IPS-11a (cell line): ENCODE results near the gene ZIM2.

Source experiments
- H3K4me3 ChIP-seq: one replicate; pipeline ENCODE4 v1.5.1; 2013; ENCODE audit warnings: low read depth, low read length, control low read depth

ZIM2 gene

DNA sequence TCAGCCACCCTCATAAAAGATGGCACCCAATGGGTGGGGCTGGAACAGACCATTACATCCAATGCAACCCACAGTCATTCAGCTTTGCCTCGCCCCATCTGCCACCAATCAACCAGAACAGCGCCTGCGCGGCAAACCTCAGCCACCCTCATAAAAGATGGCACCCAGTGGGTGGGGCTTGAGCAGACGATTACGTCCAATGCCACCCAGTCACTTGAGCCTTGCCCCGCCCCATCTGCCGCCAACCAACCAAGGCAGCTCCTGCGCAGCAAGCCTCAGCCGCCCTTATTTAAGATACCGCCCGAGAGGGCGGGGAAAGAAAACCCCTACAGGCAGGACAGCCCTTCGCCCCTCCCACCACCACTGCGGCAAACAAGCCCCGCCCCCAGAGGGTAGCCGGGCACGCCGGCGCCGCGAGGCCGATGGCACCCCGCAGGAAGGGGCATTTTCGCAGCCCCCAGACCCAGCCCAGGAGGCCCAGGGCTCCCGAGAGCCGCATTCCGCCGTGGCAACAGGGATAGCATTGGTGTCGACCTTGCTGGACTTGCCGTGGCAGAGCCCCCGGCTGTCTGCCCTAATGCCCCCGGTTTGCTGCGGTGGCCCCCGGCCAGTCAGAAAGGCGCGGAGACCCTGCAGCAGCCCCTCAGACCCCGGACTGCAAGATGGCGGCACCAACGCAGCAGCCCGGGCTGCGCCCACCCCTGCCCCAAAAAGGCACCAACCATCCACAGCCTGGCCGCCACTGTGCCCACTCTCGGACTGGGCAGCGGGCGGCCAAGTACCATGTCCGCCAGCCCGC lies 675 bp downstream of the ZIM2 start:
- peak overlapping the region; percentile 54 for H3K4me3 ChIP-seq

DNA sequence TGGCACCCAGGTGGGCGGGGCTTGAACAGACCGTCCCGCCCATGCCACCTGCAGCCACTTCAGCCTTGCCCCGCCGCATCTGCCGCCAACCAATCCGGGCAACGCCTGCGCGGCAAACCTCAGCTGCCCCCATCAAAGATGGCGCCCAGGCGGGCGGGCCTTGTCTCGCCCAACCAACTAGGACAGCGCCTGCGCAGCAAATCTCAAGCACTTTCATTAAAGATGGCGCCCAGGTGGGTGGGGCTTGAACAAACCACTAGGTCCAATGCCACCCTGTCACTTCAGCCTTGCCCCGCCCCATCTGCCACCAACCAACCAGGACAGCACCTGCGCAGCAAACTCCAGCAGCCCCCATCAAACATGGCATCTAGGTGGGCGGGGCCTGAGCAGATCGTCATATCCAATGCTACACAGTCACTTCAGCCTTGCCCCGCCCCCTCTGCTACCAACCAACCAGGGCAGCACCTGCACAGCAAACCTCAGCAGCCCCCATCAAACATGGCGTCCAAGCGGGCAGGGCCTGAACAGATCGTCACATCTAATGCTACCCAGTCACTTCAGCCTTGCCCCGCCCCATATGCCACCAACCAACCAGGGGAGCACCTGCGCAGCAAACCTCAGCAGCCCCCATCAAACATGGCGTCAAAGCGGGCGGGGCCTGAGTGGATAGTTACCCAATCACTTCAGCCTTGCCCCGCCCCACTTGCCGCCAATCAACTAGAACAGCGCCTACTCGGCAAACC lies 1.4 kb downstream of the ZIM2 start:
- no peak overlapping the region for H3K4me3 ChIP-seq

- peak overlapping the region; percentile 55 for H3K4me3 ChIP-seq
Measured at GRCh38 chr19:56838024-56838908, 2.3 kb downstream of the ZIM2 start.

DNA sequence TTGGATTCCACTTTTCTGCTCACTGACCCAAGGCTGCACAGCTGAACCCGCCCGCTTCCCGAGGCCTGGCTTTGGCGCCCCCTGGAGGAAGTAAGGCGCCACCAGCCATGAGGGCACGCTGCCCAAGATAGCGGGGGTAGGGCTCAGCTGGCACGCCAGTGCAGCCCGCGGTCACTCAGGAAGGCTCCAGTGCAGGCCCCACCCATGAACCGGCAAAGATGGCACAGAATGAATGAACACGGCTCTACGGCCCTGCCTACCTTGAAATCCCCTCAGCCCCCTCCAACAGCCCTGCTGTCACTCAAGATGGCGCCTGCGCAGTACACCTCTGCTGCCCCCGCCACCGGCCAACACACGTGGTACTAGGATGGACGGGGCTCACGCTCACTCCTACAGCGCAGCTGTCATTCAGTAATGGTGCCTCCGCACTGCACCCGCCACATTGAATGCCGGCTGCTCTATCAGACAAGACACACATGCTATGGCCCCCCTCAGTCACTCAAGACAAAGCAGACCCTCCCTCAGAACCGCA lies 3.0 kb downstream of the ZIM2 start:
- H3K4me3 ChIP-seq, result peak overlapping the region; percentile 55

DNA sequence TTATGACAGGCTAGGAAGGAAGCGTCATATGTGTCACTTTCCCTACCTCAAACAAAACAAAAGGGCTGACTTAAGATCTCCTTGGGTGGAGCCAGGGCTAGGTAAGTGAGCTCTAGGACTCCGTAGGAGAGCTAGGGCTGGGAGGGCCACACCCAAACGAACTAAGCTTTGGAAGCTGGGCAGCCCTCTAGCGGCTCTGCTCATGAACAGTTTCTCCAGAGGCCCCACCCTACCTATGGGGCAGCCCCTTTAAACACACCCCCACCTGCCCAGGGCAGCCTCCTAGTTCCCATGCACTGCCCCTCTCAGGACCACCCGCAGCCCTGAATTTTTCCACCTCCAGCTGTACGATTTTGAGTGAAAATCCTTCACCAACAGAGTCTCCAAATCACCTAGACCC lies 3.5 kb downstream of the ZIM2 start:
- H3K4me3 ChIP-seq, result peak overlapping the region; percentile 55

DNA sequence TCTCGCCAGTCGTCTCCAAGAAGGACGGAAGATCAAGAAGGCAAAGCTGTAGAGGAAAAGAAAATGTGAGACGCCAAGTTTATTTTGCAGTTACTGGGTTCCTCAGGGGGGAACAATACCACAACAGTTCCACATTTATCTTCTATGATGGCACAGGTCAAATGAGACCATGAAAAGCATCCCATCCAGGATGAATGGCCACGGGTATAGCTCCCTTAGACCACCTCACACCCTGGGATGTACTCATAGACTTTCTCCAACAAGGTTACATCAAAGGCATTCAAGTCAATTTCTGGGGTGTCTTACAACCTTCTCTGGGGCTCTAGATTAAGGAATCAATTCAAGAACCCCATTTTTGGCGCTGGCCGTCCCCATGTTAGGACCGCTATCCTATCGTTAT lies 4.5 kb downstream of the ZIM2 start:
- H3K4me3 ChIP-seq, result no peak overlapping the region

GRCh38 chr19:56835401-56835800 lies 5.1 kb downstream of the ZIM2 start:
- H3K4me3 ChIP-seq, result no peak overlapping the region

DNA sequence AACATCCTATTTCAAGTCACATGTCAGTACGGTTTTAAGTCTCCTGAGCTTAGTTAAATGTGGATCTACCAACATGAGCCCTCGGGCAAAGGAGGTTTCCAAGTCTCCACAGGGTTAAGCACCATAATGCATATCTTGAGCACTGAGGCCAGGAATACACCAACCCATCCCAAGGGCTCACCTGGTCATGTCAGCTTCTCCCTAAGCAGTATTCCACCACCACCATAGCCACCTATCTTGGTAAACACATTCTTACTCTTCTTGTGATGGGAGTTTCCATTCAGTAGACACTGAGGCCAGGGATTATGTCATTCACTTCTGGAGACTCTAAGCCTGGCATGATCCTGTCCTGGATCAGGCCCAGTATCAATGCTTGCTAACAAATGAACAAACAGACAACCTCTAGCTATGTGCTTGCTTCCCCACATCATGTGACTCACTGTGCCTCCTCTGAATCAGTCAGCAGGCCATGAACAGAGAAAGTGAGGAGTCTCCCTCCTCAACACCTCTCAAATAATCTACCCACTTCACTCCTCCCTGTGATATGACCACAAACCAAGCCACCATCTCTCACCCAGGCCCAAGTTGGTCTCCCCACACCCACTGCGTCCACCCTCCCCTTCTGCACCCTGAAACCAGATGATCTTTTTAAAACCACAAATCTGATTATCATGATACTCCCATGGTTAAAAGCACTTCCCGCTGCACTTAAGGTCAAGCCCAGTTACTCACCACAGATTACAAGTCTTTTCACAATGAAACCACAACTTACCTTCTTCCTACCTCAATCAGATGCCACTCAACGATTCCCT lies 5.8 kb downstream of the ZIM2 start:
- H3K4me3 ChIP-seq, result no peak overlapping the region

DNA sequence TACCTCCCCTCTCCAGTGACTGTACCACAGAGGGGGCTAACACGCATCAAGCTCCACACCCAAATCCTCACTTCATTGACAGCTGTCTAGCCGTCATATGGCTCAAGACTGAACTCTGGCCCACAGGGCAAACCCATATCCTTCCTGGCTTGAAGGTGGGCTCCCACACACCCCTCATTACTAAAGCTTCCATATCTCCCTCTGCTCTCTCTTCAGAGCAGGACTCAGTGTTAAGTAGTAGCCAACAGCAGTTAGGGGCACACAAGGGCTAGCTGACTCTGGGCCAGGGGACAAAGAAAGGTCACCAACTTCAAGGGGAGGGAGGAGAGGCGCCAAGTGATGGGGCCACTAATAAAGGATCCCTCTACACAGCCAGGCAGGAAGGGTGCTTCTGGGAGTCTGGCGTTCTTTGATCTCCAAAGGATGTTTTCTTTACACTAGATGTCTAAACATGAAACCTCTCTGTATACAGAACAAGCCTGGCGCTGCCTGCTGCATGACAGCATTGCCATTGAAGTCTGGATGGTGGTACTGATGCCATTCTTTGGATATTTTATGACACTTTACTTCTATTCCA lies 8.1 kb downstream of the ZIM2 start:
- H3K4me3 ChIP-seq, result no peak overlapping the region

GRCh38 chr19:56831255-56831654 lies 9.3 kb downstream of the ZIM2 start:
- H3K4me3 ChIP-seq, result no peak overlapping the region

- H3K4me3 ChIP-seq, result no peak overlapping the region
Measured at GRCh38 chr19:56829596-56829995, 10.9 kb downstream of the ZIM2 start.

DNA sequence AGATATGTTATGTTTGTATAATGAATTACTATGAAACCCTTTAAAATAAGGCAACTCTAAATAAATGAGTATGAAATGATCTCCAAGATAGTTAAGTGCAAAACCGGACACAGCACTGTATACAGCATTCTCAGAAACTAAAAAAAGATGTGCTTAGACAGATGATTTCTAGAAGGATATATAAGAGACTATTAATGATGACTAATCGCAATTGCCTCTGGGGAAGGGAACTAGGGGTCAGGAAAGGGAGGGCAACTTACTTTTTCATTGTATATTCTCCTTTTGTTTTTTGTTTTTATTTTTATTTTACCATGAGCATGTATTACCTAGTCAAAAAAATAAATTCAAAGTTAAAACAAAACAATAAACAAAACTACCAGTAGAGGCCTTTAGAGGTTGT lies 12.8 kb downstream of the ZIM2 start:
- no peak overlapping the region for H3K4me3 ChIP-seq

GRCh38 chr19:56823956-56824355 lies 16.6 kb downstream of the ZIM2 start:
- H3K4me3 ChIP-seq, result no peak overlapping the region

GRCh38 chr19:56823417-56823816 lies 17.1 kb downstream of the ZIM2 start:
- no peak overlapping the region for H3K4me3 ChIP-seq

DNA sequence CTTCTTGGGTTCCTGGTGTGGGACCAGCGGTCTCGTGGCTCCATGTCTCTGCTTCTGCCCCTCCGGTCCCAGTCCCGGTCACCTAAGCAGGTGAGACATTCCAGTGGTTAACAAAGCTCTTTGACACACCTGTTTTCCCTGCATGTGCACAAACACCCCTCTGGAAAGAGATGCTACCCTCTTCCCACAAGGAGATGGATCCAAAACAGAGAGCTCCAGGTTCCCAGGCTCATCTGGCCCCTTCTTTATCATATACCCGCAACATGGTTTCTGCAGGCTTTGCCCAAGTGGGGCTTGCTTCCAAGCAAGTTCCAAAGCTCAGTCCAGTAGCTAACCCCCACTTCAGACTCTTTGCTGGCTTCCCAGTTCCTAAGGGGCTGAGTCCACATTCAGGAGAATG lies 17.8 kb downstream of the ZIM2 start:
- no peak overlapping the region for H3K4me3 ChIP-seq

DNA sequence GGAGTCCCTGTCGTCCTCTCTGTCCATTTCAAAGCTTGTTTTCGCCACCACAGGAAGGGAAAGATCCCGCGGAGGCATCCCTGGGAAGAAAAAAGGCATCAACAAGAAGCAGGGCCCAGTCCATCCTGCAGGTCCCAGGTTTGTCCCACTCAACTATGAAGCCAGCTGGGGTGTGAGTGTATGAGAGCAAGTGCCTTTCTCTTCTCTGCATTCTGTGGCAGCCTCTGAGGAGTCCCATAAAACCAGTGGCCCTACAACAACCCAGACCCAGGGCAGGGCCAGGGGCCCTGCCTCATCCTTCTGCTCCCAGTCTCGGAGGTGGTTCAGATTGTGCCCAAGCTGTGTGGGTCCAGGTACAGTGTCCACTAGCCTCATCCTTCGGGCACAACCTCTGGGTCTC lies 18.9 kb downstream of the ZIM2 start:
- no peak overlapping the region for H3K4me3 ChIP-seq

GRCh38 chr19:56821209-56821608 lies 19.3 kb downstream of the ZIM2 start:
- no peak overlapping the region for H3K4me3 ChIP-seq

- no peak overlapping the region for H3K4me3 ChIP-seq
Measured at GRCh38 chr19:56819166-56819565, 21.4 kb downstream of the ZIM2 start.

DNA sequence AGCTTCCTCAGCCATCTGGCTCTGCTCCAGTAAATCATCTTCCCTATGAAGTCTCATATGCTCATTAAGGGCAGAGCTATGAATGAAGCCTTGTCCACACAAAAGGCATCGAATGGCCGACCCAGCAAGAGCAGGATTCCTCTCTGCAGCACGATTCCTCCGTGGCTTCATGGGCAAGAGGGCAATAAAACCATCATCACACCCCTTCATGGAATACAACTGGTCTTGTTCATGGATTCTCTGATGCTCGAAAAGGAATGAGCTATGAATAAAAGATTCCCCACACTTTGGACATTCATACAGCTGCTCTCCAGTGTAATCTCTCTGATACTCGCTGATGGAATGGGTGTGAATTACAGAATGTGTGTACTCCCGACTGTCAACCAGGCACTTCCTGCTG lies 25.9 kb downstream of the ZIM2 start:
- no peak overlapping the region for H3K4me3 ChIP-seq

- H3K4me3 ChIP-seq, result no peak overlapping the region
Measured at GRCh38 chr19:56813531-56813930, 27.0 kb downstream of the ZIM2 start.
